GM10248 (cell line): ENCODE data around the gene RNF39.

ENCODE experiments used
- CTCF ChIA-PET: fragments of 300-600 bp; sonication (Branson Sonifier 250); formaldehyde crosslinking; extraction: SDS; loops from one replicate; lab custom pipeline; 2021; ENCODE audit warnings: antibody characterized with exemption; lab: Yijun Ruan, JAX
- POLR2A ChIA-PET: fragments of 350-650 bp; sonication (Branson Sonifier 250); formaldehyde crosslinking; extraction: SDS; loops from one replicate; lab custom pipeline; 2020; ENCODE audit warnings: antibody characterized with exemption; lab: Yijun Ruan, JAX
- DNase-seq: peaks from one replicate; pipeline ENCODE4 v3.0.0; 2012; ENCODE audit errors: extremely low spot score
- CTCF ChIP-seq: IDR thresholded peaks from 2 replicates; pipeline ENCODE4 v1.5.1; 2012; ENCODE audit warnings: mild to moderate bottlenecking, low read depth; ENCODE audit errors: extremely low read depth, missing control alignments, control extremely low read depth

Gene RNF39

GRCh38 chr6:30075790-30076732 is 492 bp upstream of the RNF39 start:
- peak; percentile 17 for TF ChIP-seq CTCF
- ChIA-PET POLR2A (interaction anchor here (0.8 kb wide), 1 partner anchor 27 kb away, joined by 3 read pairs; no protein-coding TSS in a partner anchor), CTCF (interaction anchor here (0.6 to 2.5 kb wide), 4 partner anchors 11 to 55 kb away, joined by 3 to 7 read pairs (median 3); partner anchors contain the start of gene POLR1H)
- DNase-seq = peak; percentile 32

- no peak for TF ChIP-seq CTCF
- DNase-seq = peak; percentile 15
- POLR2A ChIA-PET = no interaction called here
- CTCF ChIA-PET = interaction anchor here (2.3 kb wide), 1 partner anchor 27 kb away, joined by 7 read pairs; no protein-coding TSS in a partner anchor
Observed at GRCh38 chr6:30074331-30075093, 1.1 kb downstream of the RNF39 start.

- CTCF ChIA-PET = interaction anchor here (1.1 to 2.3 kb wide), 2 partner anchors 28 to 58 kb away, joined by 3 to 7 read pairs; no protein-coding TSS in a partner anchor
- TF ChIP-seq CTCF = no peak
- DNase-seq = peak; percentile 11
- POLR2A ChIA-PET = no interaction called here
Observed at GRCh38 chr6:30073489-30074235, 1.9 kb downstream of the RNF39 start.

- no peak for DNase-seq
- POLR2A ChIA-PET = no interaction called here
- no peak for TF ChIP-seq CTCF
- CTCF ChIA-PET = interaction anchor here (1.0 to 2.4 kb wide), 3 partner anchors 30 to 59 kb away, joined by 3 to 10 read pairs (median 8); no protein-coding TSS in a partner anchor
Observed at GRCh38 chr6:30071858-30072257, 3.7 kb downstream of the RNF39 start.

- peak; percentile 7 for TF ChIP-seq CTCF
- DNase-seq = peak; percentile 28
- CTCF ChIA-PET = interaction anchor here (1.0 to 2.4 kb wide), 3 partner anchors 30 to 60 kb away, joined by 3 to 10 read pairs (median 8); no protein-coding TSS in a partner anchor
- POLR2A ChIA-PET = interaction anchor here (0.7 to 1.5 kb wide), 2 partner anchors 11 to 16 kb away, joined by 3 to 4 read pairs; partner anchors contain the start of gene POLR1H
Observed at GRCh38 chr6:30071081-30071818, 4.3 kb downstream of the RNF39 start.
